ENCODE results near the gene C1orf35. TPM values are rescaled to one million over a fixed set of nuclear protein-coding genes. Genes with fewer than 3 reads are reported as not detected.
A peak's percentile ranks its signal among the peaks of the same experiment; 100 is the strongest.

Gene C1orf35
- total RNA-seq, 2 donors from 2014 or later: 17.6 to 19.4 TPM

GRCh38 chr1:228081144-228081543 lies 22.0 kb downstream of the C1orf35 start:
- no peak for DNase-seq (ENCODE audit: low spot score in 2 of 2)
- Mint-ChIP-seq H3K27ac (peak overlapping the region; percentile 94 to 97), H3K36me3 (peaks cover 24 to 25% of the 10 kb centered on the region in 2 donors), H3K9me3 (no peaks in the 10 kb centered on the region)
- no peak for ATAC-seq

GRCh38 chr1:228079601-228080263 lies 23.4 kb downstream of the C1orf35 start:
- Mint-ChIP-seq H3K36me3 (peaks cover 16 to 17% of the 10 kb centered on the region in 2 donors), H3K9me3 (no peaks in the 10 kb centered on the region), H3K27ac (no peak overlapping the region)
- no peak for ATAC-seq
- peak in 1 of 2 donors; percentile 48 for DNase-seq (ENCODE audit: low spot score in 2 of 2)

DNA sequence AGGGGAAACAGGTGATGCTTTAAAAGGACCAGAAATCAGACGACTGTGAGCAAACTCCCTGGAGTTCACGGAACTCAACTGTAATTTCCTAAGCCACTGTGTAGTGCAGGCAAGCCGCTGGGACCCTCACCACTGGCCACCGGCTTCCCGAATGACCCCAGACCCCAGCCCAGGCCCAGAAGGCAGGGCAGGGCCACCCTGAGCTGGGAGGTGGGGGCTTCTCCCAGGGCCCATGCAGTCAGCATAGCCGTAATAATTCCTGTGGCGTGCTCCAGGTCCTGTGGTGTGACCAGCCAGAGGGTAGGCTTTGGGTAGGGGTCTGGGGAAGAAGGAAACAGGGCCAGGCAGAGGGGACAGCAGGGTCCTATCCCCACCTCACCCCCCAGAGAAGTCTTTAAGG lies 24.1 kb downstream of the C1orf35 start:
- ATAC-seq (no peak), DNase-seq (ENCODE audit: low spot score in 2 of 2) (peak in 1 of 2 donors; percentile 18)
- no peaks in the 10 kb centered on the region for H3K9me3 Mint-ChIP-seq
- peaks cover 9% of the 10 kb centered on the region in 2 donors for H3K36me3 Mint-ChIP-seq
- H3K27ac Mint-ChIP-seq: no peak overlapping the region

- peak in 1 of 2 donors; percentile 46 for DNase-seq (ENCODE audit: low spot score in 2 of 2)
- Mint-ChIP-seq H3K9me3 (no peaks in the 10 kb centered on the region), H3K27ac (no peak overlapping the region), H3K36me3 (no peaks in the 10 kb centered on the region)
- ATAC-seq: no peak
Measured at GRCh38 chr1:228077565-228078330, 25.4 kb downstream of the C1orf35 start.

DNA sequence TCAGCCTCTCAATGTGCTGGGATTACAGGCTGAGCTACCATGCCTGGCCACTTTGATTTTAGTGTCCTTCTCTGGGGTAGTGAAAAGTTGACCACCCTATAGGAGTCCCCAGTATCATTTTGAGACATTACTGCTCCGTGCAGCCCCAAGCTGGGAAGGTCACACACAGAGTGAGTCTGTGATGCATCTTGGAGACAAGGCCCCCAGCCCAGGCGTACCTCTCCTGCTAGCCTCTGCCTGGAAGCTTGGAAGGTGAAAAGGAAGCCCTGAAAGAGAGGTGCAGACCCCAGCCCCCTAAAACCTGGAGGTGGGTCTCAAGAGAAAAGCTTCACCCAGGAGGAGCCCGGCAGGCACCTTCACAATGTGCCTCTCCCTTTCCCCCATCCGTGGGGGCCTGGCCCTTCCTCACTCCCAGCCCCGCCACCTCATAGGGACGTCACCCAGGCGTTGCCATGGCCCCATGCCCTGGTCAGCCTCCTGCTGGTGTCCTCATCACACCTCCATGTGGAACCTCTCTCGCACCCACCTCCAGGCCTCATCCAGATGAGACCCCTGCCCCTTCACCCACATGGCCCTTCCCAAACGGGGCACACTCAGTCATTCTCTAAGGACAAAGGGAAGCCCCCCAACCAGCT lies 26.2 kb downstream of the C1orf35 start:
- ATAC-seq (no peak), DNase-seq (ENCODE audit: low spot score in 2 of 2) (peak in 1 of 2 donors; percentile 20)
- H3K9me3 Mint-ChIP-seq: no peaks in the 10 kb centered on the region
- H3K36me3 Mint-ChIP-seq: no peaks in the 10 kb centered on the region
- no peak overlapping the region for H3K27ac Mint-ChIP-seq

DNA sequence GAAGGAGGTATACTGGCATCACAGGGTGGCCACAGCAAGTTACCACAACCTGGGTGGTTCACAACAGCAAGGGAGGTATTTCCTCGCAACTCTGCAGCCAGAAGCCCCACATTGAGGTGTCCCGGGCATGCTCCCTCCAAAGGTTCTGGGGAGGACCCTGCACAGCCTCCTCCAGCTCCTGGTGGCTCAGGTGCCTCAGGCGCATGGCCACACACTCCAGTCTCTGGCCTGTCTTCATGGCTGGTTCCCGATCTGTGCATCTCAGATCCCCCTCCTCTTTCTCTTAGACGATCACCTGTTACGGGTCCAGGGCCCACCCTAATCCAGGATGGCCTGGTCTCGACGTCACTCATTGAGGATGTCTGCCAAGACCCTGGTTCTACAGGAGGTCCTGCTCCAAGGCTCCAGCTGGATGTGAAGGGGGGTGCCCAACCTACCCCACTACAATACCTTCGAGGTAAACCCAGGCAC lies 27.3 kb downstream of the C1orf35 start:
- peak in 1 of 2 donors; percentile 28 for DNase-seq (ENCODE audit: low spot score in 2 of 2)
- H3K27ac Mint-ChIP-seq: peak overlapping the region in 1 of 2 donors; percentile 22
- no peaks in the 10 kb centered on the region for H3K9me3 Mint-ChIP-seq
- no peaks in the 10 kb centered on the region for H3K36me3 Mint-ChIP-seq
- ATAC-seq: no peak

DNA sequence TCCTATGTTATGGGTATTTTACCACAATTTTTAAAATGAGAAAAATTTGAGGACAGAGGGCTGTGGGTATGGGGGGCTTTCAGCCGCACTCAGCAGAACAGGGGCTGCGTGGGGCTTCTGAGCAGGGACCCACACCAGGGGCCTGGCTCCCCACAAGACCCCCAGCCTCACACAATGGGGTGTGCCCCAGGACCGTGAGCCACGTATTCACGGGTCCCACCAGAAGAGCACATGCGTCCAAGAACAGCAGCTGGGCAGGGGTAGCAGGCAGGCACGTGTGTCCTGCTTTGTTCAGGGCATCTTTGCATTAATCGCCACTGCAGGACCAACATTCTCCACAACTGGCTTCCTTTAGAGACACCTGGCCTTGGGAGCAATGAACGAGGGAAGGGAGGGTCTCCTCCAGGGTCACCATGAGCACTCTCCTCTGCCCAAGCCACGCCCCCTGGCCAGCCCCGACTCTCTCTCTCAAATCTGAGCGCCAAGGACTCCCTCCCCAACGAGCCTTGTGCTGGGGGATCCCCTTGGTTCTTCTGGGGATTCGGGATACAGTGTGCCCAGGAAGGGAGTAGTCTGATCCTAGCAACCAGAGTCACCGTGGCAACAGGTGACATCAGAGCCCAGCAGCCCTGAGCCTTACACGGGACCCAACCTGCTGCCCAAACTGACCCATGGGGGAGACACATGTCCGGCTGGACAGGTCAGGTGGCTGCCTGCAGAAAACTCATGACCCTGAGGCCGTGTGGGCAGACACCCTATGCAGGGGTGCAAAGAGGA lies 28.0 kb downstream of the C1orf35 start:
- H3K9me3 Mint-ChIP-seq: no peaks in the 10 kb centered on the region
- no peak for ATAC-seq
- no peaks in the 10 kb centered on the region for H3K36me3 Mint-ChIP-seq
- DNase-seq (ENCODE audit: low spot score in 2 of 2): peak in 1 of 2 donors; percentile 45
- no peak overlapping the region for H3K27ac Mint-ChIP-seq

- Mint-ChIP-seq H3K36me3 (no peaks in the 10 kb centered on the region), H3K9me3 (no peaks in the 10 kb centered on the region), H3K27ac (no peak overlapping the region)
- DNase-seq (ENCODE audit: low spot score in 2 of 2) (peak in 1 of 2 donors; percentile 53), ATAC-seq (no peak)
Measured at GRCh38 chr1:228073857-228074545, 29.1 kb downstream of the C1orf35 start.

DNA sequence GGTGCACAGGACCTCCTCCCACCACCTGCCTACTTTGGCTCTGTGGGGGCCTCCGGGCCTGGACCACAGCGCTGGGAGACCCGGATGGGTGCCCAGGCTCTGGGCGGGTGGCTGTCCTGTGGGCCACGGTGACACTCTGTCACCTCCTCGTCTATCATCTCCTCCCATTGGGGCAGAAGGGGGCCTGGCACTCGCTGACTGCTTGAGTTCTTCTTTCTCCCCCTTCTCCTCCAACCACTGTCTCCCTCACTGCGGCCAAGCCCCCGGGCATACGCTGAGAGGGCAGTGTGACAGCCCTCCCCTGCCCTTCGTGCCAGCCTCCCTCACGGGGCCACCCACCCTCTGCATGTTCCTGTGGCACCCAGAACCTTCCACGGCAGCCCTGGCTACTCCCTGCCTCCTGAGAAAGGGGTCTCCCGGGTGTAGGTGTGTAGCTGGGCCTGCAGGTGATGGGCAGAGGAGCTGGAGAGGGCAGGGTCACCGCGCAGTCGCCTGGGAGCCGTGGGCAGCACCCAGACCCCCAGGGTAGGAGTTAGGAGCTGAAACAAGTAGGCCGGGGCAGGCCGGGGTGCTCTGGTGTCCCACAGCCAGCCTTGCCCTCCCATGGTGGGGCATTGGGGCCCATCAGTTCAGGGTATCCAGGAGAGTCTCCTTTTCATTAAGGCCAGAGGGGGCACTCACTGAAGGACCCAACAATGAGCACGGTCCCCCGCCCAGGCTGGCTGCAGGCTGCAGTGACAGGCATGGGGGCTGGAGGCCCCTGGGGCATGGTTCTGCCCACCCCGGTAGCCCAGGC lies 29.9 kb downstream of the C1orf35 start:
- ATAC-seq (no peak), DNase-seq (ENCODE audit: low spot score in 2 of 2) (peak in 1 of 2 donors; percentile 54)
- Mint-ChIP-seq H3K27ac (no peak overlapping the region), H3K9me3 (no peaks in the 10 kb centered on the region), H3K36me3 (no peaks in the 10 kb centered on the region)

DNA sequence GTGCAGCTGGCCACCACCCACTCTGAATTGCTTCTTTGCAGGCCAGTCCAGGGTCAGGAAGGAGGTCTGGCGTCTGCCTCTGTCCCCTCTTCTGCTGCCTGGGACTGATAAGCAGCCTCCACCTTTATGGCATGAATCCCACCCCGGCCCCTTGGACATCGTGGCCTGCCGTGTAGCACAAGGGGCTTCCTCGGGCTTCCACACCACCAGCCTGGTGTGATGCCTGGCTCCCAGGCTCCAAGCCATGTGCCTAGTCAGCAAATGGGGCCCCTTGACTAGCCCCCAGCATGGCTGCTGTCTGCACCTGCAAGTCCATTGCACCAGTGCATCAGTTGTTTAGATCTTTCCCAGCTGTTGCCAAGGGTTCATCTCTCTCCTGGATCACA lies 30.5 kb downstream of the C1orf35 start:
- Mint-ChIP-seq H3K36me3 (no peaks in the 10 kb centered on the region), H3K27ac (no peak overlapping the region)
- DNase-seq (ENCODE audit: low spot score in 2 of 2): no peak

DNA sequence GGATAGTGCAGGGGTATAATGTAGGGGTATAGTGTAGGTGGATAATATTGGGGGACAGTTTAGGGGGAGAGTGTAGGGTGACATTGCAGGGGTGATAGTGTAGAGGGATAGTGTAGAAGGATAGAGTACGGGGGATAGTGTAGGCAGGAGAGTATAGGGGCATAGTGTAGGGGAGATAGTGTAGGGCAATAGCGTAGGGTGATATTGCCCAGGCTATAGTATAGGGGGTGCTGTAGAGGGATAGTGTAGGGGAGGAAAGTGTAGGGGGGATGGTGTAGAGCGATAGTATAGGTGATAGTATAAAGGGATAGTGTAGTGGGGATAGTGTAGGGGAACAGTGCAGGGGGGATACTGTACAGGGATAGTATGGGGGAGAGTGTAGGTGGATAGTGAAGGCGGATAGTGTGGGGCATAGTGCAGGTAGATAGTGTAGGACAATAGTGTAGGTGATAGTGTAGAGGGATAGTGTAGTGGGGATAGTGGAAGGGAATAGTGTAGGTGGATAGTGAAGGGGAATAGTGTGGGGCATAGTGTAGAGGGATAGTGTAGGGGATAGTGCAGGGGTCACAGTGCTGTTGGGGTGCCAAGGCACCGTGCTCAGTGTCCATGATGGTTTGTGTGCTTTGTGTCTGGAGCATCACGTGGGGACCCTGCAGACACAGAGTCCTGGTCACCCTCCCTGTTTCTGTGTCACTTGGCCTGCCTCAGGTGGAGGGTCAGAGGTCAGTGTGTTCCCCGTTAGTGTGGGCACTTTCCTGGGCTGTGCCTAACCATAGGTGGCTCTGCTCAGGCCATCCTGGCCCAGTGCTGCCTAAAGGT lies 31.1 kb downstream of the C1orf35 start:
- H3K36me3 Mint-ChIP-seq: no peaks in the 10 kb centered on the region
- no peak overlapping the region for H3K27ac Mint-ChIP-seq
- ATAC-seq (peak; percentile 22 to 37), DNase-seq (ENCODE audit: low spot score in 2 of 2) (peak in 1 of 2 donors; percentile 46)
- H3K9me3 Mint-ChIP-seq: no peaks in the 10 kb centered on the region

More for the DNA sequence above, 30.5 kb downstream of the C1orf35 start:
- H3K9me3 Mint-ChIP-seq: no peaks in the 10 kb centered on the region
- ATAC-seq: peak in 1 of 2 donors; percentile 10

DNA sequence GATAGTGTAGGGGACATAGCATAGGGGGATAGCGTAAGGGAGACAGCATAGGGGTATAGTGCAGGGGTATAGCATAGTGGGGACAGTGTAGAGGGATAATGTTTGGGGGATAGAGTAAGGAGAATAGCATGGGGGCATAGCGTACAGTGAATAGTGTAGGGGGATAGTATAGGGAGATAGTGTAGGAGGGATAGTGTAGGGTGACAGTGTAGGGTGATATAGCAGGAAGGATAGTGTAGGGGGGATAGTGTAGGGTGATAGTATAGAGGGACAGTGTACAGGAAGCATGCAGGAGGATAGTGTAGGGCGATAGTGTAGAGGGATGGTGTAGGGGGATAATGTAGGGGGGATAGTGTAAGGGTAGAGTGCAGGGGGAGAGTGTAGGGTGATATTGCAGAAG lies 32.3 kb downstream of the C1orf35 start:
- ATAC-seq: peak in 1 of 2 donors; percentile 4
- H3K36me3 Mint-ChIP-seq: no peaks in the 10 kb centered on the region
- no peaks in the 10 kb centered on the region for H3K9me3 Mint-ChIP-seq
- DNase-seq (ENCODE audit: low spot score in 2 of 2): no peak
- no peak overlapping the region for H3K27ac Mint-ChIP-seq

GRCh38 chr1:228070173-228070572 lies 33.0 kb downstream of the C1orf35 start:
- Mint-ChIP-seq H3K9me3 (no peaks in the 10 kb centered on the region), H3K27ac (no peak overlapping the region), H3K36me3 (no peaks in the 10 kb centered on the region)
- no peak for DNase-seq (ENCODE audit: low spot score in 2 of 2)
- ATAC-seq: no peak

- Mint-ChIP-seq H3K36me3 (no peaks in the 10 kb centered on the region), H3K9me3 (no peaks in the 10 kb centered on the region), H3K27ac (no peak overlapping the region)
- ATAC-seq (no peak), DNase-seq (ENCODE audit: low spot score in 2 of 2) (no peak)
Measured at GRCh38 chr1:228068359-228068758, 34.8 kb downstream of the C1orf35 start.

Data from activated naive CD4-positive, alpha-beta T cell treated with anti-CD3 and anti-CD28 coated beads, Interleukin-2, amount 50 U/mL, for 72 hours (primary cell).